ENCODE data around the gene PPM1G.

The PPM1G gene

DNA sequence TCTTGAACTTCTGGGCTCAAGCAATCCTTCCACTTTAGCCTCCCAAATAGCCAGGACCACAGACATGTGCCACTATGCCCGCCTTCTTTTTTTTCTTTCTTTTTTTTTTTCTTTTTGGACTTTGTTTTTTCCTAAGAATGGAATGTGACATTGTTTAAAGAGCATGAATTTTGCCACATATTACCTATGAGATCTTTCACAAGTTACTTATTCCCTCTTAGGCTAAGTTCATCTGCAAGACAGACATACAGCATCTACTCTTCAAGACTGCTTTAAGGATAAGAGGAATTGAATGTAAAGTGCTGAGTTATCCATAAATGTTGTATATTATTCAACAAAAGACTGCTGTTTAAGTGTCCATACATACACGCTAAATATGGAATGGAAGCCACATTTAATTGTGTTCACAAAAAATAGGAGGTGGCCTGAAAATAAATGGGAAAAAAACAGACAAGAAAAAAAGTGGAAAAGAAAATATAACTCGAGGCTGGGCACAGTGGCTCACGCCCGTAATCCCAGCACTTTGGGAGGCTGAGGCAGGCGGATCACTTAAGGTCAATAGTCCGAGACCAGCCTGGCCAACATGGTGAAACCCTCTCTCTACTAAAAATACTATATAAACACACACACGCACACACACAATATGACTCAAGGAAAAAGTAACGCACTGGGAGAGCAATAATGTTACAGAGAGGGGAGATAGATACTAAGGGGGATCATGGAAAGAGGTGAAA is 3.2 kb upstream of the PPM1G start:
- no peak for DNase-seq

- DNase-seq, result peak; percentile 55
These were observed 630 bp downstream of the PPM1G start for GRCh38 chr2:27408601-27409320.

GRCh38 chr2:27407798-27408491 is 1.4 kb downstream of the PPM1G start:
- DNase-seq, result peak; percentile 67

GRCh38 chr2:27400348-27401135 is 8.8 kb downstream of the PPM1G start:
- no peak for DNase-seq

DNA sequence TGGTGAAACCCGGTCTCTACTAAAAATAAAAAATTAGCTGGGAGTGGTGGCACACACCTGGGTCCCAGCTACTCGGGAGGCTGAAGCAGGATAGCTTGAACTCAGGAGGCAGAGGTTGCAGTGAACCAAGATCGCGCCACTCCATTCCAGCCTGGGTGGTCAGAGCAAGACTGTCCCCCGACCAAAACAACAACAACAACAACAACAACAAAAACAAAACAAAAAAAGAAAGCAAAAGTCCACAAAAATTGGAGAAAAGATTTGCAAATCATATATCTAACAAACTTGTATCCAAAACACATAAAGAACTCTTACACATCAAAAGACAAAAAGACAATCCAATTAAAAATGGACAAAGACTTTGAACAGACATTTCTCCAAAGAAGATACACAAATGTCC is 10.4 kb downstream of the PPM1G start:
- DNase-seq, result no peak

- DNase-seq, result no peak
These were observed 16.2 kb downstream of the PPM1G start for GRCh38 chr2:27393225-27393624.

DNA sequence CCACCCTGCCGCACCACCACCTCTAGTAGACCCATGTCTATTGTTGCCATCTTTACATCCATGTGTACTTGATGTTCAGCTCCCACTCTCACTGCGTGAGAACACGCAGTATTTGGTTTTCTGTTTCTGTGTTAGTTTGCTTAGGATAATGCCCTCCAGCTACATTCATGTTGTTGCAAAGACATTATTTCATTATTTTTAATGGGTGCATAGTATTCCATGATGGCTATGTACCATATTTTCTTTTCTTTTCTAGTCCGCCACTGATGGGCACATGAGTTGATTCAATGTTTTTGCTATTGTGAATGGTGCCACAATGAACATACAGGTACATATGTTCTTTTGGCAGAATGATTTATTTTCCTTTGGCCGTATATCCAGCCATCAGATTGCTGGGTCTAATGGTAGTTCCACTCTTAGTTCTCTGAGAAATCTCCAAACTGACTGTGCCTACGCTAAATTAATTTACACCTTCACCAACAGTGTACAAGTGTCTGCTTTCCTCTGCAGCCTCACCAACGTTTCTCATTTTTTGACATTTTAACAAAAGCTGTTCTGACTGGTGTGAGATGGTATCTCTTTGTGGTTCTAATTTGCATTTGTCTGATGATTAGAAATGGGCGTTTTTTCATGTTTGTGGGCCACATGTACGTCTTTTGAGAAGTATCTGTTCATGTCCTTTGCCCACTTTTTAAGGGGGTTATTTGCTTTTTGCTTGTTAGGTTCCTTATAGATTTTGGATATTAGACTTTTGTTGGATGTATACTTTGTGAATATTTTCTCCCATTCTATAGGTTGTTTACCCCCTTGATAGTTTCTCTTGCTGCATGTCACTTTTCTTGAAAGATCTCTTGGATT is 18.3 kb downstream of the PPM1G start:
- DNase-seq, result no peak

DNA sequence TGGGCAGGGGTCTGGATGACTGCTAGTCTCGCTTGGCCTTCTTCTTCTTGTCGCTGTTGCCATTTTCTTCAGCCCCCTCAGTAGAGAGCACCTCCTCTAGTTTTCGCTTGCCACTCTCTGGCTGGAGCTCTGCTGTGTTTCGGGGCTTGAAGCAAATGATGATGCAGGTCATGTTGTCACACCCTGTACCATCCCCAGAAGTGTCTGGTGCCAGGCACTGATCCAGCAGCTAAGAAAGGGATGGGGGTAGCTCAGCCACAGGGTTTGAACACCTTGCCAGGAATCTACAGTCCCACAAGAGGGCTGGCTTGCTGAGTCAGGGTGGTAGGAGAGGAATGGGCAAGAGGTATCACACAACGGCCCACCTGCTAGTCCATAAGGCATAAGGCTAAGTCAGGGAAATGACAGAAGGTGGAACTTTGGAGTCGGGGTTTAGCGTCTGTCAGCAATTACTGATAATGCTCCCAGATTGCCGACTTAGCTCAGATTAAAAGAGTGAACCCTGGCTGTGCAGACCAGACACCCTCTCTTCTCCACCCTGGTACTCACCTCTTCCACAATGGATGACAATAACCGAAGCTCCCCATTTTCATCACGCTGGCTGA is 27.7 kb downstream of the PPM1G start:
- DNase-seq, result no peak

DNA sequence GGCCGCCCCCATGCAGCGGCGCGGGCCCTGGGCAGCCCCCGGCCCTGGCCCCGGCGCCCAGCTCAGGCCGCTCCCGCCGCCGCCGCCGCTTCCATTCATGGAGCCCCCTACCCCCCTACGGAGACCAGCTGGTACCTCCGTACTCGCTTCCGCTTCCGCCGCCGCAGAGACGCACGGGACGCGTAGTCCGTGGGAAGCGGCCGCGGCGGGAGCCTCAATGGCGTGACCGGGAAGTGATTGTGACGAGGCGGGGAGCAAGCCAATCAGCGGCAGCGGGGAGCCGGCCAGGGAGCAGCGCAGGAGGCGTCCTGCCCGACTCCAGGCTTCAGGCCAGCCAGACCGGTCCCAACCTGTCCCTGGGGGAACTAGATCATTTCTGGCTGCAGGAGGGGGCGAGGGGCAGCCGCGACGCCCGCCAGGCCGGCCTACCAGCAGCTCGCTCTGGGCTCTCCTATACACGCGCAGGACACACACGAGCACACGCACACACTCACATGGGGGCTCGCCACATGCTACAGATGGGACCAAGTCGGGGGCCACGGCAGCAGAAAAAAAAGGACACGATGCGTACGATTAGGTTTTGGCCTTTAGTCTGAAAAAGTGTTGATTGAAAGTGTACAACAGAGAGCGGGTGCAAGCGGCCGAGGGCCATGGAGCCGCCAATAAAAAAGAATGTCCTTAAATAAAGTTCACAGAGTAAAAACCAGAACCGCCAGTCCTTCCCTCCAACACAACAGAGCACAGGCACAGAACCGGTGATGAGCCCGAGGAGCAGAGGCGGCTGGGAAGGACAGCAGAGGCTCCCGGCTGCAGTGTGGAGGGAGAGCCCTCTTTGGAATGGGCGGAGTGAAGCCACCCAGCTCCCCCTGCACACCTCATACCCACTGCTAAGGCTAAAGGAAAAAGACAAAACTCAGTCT is 28.5 kb downstream of the PPM1G start, which contains the start of gene ZNF513:
TSS of gene ZNF513 (minus strand) at position 109 of the 920 bp plus-strand sequence. CDS start 208 bp downstream, outside the sequence.
- DNase-seq, result peak; percentile 96

- DNase-seq, result peak; percentile 86
These were observed 29.4 kb downstream of the PPM1G start for GRCh38 chr2:27379836-27380625.

GRCh38 chr2:27379383-27379835 is 30.0 kb downstream of the PPM1G start:
- peak; percentile 53 for DNase-seq

GRCh38 chr2:27378809-27379290 is 30.5 kb downstream of the PPM1G start:
- DNase-seq, result no peak

- DNase-seq, result no peak
These were observed 31.1 kb downstream of the PPM1G start for GRCh38 chr2:27378096-27378808.

DNA sequence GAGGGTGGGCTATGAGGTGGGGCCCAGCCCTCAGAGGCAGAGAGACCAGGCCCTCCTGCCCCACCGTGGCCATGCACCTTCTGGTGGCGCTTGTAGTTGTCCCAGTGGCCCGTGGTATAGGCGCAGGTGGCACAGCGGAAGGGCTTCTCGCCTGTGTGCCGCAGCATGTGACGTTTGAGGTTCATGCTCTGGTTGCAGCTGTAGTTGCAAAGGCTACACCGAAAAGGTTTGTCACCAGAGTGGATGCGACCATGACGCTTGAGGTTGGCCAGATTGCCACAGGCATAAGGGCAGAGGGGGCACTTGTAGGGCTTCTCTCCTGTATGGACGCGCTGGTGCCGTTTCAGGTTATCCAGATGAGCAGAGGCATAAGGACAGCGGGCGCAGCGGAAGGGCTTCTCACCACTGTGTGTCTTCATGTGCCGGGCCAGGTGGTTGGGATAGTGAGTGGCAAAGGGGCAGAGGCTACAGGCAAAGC is 31.7 kb downstream of the PPM1G start:
- DNase-seq, result no peak

DNA sequence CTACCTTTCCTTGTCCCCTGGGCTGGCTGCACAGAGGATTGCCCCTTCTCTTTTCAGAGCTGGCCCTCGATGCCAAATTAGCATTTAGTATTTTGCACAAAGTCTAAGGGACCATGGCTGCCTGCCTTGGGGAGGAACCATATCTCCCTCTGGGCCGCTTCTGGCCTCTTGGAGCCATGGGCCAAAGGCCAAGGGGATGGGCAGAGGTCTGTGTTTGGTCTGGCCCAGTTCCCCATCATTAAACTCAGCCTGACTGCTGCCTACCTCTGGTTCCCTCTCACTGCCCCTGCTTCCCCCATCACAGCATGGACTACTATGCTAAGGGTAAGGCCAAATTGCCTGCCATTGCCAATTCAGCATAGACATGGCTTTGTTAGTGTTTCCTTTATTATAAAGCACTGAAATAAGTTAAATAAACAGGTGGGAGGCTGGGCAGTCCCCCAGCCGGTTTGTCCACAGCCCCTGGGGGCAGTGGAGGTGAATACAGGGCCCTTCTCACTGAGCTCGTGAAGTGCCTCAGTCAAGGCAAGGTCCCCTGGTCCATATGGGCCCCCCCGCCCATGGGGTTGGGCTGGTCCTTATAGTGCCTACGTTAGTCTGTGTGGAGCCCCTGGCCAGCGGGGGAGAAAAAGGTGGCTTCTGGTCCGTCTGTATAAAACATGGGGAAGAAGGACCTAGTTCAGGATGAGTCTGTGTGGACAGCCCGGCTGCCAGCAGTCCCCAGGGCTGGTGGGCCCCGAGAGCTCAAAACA is 32.3 kb downstream of the PPM1G start:
- no peak for DNase-seq

- no peak for DNase-seq
These were observed 33.1 kb downstream of the PPM1G start for GRCh38 chr2:27376151-27376865.

All from OCI-M1 (cell line).